NCI-H187 (cell line): ENCODE results near the gene TMED8.
A peak's percentile ranks its signal among the peaks of the same experiment; 100 is the strongest.
"Not testable (repeated sequence)": the region's sequence is repeated elsewhere in the genome, so short reads cannot be mapped to it uniquely, and the experiment has no call there.

Source experiments
- DNase-seq, 2 experiments: peaks; one replicate each; lab custom pipeline; 2025; lab: John Stamatoyannopoulos, UW

TMED8 gene

GRCh38 chr14:77322250-77322902 lies 54.5 kb downstream of the TMED8 start:
- no peak for DNase-seq

- peak; percentile 79 to 94 for DNase-seq
Observed at GRCh38 chr14:77320238-77320935, 56.5 kb downstream of the TMED8 start, which contains the start of gene POMT2. TSS of gene POMT2 (minus strand) at chr14:77320883. CDS start at chr14:77320681, 202 bp downstream.

GRCh38 chr14:77319422-77319821 lies 57.5 kb downstream of the TMED8 start:
- no peak for DNase-seq

- DNase-seq = not testable (repeated sequence)
Observed at GRCh38 chr14:77318756-77319155, 58.1 kb downstream of the TMED8 start.

DNA sequence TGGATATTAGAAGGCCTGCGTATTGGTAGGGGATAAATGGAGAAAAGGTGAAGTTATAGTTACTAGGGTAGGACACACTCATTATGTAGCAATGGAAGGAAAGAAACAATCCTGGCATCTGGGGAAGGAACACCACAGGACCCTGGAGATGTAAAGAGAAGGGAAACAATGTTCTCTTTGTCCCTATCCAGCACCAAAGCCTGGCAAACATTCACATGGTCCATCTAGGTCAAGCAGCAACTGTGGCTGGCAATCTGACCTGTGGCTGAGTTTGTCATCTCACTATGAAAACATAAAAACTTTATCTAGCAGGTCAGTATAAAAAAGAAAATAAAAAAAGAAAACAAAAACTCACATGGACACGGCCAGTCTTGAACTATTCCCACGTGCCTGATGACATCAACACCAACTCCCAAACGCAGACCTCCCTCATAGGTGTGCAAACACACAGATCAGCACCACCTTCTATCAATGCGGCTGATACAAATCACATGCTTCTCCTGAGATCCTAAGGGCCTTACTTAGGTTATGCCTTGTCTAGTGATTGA lies 58.8 kb downstream of the TMED8 start:
- DNase-seq = no peak

- DNase-seq = peak in 1 of 2 experiments; percentile 9
Observed at GRCh38 chr14:77316872-77317301, 60.0 kb downstream of the TMED8 start.

- DNase-seq = no peak
Observed at GRCh38 chr14:77316195-77316505, 60.7 kb downstream of the TMED8 start.

DNA sequence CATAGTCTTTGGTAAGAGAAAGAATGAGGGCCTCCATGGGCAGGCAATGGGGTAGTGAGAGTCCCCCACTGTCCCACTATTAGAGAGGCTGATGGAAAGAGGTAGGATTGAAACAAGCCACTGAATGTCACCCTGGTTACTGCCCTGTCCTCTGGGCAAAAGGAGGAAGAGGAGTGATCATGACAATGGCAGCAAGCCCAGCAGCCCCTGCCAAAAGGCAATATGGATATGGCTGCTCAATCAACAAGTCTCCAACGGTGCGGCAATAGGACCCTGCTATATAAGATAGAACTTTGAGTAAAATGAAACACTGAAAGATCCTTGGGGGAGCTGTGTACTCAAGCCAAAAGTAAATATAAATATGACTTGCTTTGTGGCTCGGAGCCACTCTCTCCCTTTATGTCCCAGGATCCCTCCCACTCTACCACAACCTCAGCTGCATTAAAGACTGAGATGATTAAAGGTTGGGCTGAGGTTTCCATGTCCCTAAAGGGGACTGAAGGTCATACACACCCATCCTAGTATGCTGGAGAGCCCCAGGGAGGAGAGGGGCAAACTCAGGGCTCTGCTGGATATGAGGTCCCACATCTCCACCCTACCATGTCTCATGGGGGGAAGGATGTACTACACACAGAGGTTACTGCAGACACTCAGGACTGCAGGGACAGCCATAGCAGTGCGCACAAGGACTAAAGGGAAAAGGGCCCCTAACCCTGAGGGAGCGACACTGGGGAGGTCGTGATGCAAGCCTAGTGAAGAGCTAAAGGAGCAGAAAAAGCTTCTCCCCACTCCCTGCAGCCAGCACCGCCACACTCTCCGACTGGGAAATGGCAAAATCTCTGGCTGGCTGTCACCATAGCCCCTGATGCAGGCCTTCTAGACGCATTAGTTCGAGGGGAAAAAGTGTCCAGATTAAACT lies 62.1 kb downstream of the TMED8 start:
- no peak for DNase-seq

GRCh38 chr14:77314043-77314442 lies 62.9 kb downstream of the TMED8 start:
- DNase-seq = no peak

DNA sequence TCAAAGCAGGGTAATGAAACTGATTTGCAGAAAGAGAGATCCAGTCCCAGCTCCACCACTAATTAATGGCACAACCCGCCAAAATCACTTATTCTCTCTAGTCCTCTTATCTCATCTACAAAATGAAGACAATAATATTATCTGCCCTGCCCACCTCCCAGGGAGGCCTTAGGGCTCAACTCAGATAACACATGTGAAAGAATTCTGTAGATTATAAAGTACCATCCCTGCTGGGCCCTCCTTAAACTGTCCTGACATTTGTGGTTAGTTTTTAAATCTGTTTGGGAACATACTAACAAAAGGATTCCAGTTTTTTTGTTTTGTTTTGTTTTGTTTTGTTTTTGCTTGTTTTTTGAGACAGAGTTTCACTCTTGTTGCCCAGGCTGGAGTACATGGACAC lies 63.5 kb downstream of the TMED8 start:
- no peak for DNase-seq

DNA sequence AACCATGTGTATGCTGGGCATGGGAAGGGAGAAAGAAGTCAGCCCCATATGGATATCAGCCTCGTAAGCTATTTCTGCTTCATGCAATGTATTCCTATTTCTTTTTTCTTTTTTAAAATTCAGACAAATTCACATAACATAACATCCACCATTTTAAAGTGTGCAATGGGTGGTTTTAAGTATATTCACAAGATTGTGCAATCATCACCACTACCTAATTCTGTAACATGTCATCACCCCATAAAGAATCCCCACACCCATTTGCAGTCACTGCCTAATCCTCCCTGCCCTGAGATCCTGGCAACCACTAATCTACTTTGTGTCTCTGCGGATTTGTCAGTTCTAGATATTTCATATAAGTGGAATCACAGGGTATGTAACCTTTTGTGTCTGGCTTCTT lies 65.7 kb downstream of the TMED8 start:
- DNase-seq = no peak

GRCh38 chr14:77310026-77310425 lies 66.9 kb downstream of the TMED8 start:
- no peak for DNase-seq

- no peak for DNase-seq
Observed at GRCh38 chr14:77309131-77309530, 67.8 kb downstream of the TMED8 start.

GRCh38 chr14:77306851-77307496 lies 69.9 kb downstream of the TMED8 start:
- no peak for DNase-seq

DNA sequence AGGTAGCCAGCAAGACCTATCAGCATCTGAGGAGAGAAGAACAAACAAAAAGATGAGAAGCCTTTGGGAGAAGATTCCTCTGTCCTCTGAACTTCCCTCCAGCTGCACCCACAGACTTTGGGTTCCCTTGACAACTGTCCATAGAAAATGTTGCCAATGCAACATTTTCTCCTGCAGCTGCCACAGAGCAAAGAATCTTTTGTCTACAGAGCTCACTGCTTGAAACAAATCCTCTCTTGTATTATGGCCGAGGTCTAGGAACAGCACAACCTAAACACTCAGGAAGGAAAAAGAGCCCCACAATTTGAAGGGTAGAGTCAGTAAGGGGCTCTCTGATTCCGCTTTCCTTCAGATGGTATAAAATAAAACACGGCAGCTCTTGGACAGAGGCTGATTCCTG lies 70.5 kb downstream of the TMED8 start:
- no peak for DNase-seq

GRCh38 chr14:77305696-77306095 lies 71.2 kb downstream of the TMED8 start:
- no peak for DNase-seq

GRCh38 chr14:77303417-77304156 lies 73.3 kb downstream of the TMED8 start:
- no peak for DNase-seq

DNA sequence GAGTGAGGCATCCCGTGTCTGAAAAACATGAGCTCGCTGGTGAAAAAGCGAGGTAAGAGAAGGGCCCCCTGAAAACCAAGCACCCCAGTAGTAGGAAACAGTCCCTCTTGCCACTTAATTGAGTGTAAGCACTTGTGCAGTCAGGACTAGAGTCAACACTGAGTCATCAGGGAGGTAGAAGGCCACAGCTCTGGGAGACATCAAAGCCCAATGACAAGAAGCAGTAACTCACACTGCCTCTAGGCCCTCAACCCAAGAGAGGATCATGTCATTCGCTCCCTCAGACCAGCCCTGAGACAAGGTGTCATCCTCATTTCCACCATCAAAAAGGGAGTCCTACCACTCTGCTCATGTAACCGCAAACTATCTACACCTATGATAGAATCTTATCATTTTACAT lies 74.0 kb downstream of the TMED8 start:
- no peak for DNase-seq

- peak in 1 of 2 experiments; percentile 12 for DNase-seq
Observed at GRCh38 chr14:77301103-77301502, 75.8 kb downstream of the TMED8 start.

- DNase-seq = no peak
Observed at GRCh38 chr14:77299771-77300170, 77.1 kb downstream of the TMED8 start.

- no peak for DNase-seq
Observed at GRCh38 chr14:77296906-77297305, 80.0 kb downstream of the TMED8 start.
